Mucosa of gallbladder (tissue), 1 donor: Measurements from ENCODE around the gene GBP7. TPM values are rescaled to one million over a fixed set of nuclear protein-coding genes. Genes with fewer than 3 reads are reported as not detected.

Experiments
- DNase-seq: peaks from one replicate; pipeline ENCODE4 v3.0.0-alpha.2; 2020; ENCODE audit warnings: low spot score
- total RNA-seq: library from RNA; stranded (reverse); gene quantifications from one replicate; pipeline ENCODE4 v1.2.1, GENCODE V29; 2021
- donor health status: DM: no; HTN: no; CAD: no.

GBP7 gene
- total RNA-seq, 1 donor from 2014 or later, result not detected

DNA sequence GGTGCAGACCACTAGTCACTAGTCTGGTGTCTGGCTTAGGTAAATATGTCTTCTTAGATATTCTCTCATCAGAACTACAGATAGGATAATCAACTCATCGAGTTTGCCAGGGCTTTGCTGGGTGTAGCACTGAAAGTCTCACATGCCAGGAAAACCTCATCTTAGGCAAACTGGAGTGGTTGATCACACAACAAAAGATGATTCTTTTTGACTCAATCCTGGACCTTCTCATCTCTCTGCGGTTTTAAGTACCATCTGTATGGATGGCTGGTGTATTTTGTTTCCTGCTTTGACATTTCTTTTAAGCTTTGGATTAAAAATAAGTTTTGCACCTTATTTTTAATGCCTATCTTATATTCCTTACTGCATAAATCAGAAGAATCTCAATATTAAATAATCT is 61.1 kb downstream of the GBP7 start:
- DNase-seq, result no peak

DNA sequence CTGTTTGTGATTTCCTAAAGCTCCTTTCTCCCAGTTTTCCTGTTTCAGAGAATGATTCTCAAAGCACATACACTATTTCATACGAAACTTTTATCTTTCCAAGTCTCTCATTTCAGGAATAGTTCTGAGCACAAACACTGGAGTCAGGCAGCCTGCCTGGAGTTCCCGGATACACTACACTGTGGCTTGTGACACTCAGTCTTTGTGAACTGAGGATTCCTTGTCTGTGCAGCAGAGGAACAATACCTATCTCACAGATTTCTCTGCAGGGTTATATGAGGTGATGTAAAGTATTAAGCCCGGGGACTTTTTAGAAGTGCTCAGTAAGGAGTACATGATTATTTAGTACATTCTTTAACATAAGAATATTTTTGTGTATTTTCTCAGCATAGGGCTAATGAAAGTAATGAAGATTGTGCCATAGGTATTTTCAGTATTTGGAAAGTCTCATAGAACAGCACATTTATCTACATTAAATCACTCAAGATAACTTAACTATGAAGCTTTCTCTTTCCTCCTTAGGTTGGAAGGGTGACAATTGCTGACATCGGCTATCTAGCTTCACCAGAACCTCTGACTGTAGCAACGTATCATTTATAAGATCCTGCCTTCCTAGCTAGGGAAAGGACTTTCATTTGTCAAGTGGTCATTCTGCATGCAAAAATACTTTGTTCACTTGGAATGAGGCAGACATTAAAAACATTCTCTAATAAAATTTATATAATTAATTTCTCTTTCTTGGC is 62.8 kb downstream of the GBP7 start:
- DNase-seq, result no peak

DNA sequence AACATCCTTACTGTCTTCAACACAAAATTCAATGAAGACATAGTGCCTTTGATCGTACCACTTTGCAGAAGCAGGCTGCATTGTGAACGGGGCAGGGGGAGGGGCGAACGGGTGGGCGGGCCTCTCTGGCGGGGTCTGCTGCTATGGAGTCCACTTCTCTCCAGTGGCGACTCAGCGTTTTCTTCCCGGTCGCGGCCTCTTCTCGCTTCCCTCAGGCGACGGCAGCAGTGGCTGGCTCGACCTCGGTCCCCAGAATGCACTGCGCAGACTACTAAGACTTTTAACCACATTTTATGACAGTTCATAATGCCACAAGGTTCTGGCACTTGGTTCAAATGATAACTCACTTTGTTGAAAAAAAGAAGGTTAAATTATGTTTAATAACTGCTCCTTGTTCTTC is 71.1 kb downstream of the GBP7 start:
- DNase-seq, result no peak

DNA sequence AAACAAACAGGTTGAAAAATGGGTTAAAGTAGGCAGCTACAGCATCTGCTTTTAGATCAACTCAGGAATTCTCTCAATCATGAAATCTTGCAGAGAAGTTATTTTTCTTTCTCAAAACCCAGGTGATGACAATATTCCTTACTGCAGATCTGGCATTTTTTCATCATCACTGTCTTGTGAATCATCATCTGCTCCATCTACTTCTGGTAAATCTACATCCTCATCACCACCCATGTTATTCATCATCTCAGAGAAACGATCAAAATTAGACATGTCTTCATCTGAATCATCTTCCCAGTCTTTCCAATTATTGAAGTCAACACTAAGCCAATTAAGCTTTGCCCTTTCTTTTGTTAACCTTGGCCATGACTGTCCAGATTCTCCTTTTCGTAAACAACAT is 71.7 kb downstream of the GBP7 start:
- DNase-seq, result no peak

DNA sequence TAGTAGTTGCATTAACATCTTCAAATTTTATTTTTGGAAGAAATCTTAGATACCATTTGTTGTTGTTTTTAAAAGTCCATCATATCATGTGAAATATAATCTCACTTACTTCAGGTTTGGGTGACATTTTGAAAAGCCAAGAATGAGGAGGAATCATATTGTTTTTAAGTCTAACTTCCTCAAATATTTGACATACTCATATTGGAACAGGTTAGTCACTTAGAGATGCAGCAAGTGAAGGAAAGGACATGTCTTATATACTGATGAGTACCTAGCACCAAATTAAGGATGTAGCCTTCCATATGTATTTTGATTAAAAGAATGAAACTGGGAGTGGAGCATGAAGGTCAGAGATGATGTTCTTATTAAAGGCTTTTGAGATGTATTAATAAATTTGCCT is 73.8 kb downstream of the GBP7 start:
- no peak for DNase-seq

DNA sequence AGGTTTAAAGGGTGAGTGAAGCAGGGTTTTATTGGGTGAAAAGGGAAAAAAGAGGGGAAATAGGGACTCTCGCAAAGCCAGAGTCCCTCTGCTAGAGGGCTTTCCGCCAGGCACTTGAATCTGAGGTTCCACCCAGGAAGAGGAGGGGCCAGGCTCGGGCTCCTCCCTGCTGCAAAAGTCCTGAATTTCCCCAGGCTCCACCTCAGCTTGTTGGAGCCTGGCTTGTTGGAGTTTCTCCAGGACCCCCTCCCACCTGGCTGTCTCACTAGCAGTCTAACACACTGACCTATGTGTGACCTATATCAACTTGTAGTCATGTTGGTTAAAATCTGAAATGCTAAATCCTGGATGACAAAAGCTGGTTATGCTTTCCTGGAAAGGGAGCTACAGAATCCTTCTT is 75.4 kb downstream of the GBP7 start:
- DNase-seq, result no peak

DNA sequence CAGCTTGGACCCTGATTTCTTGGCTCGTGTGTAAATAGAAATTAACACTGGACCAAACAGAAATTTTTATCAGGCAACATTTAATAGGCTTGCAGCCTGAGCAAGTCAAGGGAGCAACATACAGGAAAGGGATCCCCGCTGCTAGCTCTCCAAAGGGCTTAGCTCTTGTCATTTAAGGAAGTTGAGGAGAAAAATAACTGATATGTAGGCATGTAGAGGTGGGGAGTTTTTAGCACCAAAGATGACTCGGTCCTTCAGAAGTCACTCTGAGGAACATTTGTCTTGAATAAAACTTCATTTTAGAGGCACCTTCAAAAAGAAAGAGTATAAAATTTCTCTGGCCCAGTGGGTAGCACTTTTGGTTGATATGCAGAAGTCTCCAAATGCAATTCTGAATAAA is 76.9 kb downstream of the GBP7 start:
- DNase-seq, result no peak

DNA sequence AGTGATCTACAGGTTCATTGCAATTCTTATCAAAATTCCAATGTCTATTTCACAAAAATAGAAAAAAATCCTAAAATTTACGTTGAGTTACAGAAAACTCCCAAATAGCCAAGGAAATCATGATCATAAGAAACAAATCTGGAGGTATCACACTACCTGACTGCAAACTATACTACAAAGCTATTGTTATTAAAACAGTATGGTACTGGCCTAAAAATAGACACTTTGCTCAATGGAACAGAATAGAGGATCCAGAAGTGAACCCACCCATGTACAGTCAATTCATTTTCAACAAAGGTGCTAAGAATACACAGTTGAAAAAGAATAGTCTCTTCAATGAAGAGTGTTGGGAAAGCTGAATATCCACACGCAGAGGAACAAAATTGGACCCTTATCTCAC is 80.1 kb downstream of the GBP7 start:
- DNase-seq, result no peak

DNA sequence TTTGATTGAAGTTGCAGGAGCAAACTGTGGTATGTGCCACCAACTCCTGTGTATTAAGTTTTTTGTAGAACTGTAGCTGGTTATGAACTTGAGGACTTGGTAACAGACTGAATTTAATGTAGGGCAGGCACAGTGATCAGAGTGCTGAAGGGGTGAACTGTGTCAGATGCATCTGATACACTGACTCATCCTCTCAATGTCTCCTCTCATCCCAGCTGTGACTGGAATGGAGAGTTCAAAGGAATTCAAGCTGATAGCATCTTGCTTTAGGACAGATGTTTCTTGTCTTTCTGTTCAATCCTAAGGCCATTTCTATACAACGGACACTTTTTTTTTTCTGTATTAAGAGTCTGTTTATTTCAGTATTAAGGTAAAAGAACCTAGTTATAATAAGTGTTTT is 85.8 kb downstream of the GBP7 start:
- DNase-seq, result no peak

DNA sequence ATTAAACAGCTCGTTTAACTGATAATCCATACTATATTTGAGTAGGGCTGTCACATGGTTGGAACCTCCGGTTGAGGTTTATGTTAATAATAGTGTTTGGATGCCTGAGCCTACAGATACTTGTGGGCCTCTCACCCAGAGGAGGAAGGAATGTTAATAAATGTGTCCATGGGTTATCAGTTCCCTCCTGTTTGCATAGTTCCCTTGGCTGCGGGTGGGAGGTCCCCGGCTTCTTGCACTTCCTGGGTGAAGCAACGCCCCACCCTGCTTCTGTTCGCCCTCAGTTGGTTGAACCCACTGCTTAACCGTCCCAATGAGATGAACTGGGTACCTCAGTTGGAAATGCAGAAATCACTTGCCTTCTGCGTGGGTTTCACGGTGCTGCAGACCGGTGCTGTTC is 87.2 kb downstream of the GBP7 start:
- peak; percentile 62 for DNase-seq

DNA sequence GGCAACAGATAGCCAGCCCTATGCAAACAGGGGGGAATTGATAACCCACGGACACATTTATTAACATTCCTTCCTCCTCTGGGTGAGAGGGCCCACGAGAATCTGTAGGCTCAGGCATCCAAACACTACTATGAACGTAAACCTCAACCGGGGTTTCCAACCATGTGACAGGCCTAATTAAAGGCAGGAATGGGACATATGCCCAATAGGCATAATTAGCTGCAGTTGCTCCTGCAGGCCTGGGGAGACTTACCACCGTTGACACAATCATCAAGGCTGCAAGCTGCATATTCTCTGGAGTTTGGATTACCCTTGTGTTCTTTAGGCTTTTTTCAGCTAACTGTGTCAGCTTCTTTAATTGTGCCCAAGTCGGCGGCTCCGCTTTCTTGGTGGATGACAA is 88.6 kb downstream of the GBP7 start:
- DNase-seq, result no peak

DNA sequence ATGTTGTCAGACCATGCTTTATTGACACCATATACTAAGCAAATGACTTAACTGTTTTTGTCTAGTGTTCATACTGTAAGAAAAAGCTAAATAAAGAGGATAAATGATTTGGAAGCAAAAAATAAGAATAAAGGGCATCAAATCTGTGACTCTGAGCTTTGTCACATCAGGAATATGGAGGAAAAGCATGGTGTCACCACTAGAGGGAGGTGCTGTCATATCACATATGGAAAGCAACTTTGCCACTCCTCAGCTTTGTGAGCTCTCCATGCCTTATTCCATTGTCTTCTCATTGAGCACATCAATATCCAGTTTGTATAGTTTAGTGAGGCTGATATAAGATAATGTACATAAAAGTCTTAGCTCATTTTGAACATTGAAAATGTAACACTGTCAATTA is 90.0 kb downstream of the GBP7 start:
- DNase-seq, result peak; percentile 45

Other genes with a start within 250 kb of the GBP7 start
- 19.1 TPM for gene KYAT3, start 183.4 kb downstream of the GBP7 start, total RNA-seq
- gene RBMXL1, start 183.4 kb downstream of the GBP7 start, total RNA-seq, result 16.7 TPM
- gene GBP3, start 153.1 kb downstream of the GBP7 start, total RNA-seq, result 58.1 TPM
- gene GBP1, start 110.8 kb downstream of the GBP7 start, total RNA-seq, result 30.3 TPM
- gene GBP2, start 49.9 kb downstream of the GBP7 start, total RNA-seq, result 67.8 TPM
- gene GBP4, start 22.9 kb upstream of the GBP7 start, total RNA-seq, result 4.6 TPM
- gene GBP5, start 96.9 kb upstream of the GBP7 start, total RNA-seq, result 4.2 TPM
- gene GBP6, start 188.1 kb upstream of the GBP7 start, total RNA-seq, result not detected